Stomach smooth muscle (tissue), 2 donors: ENCODE results near the gene SPRYD3.

Experiments
- H3K27ac ChIP-seq: one replicate; pipeline ENCODE4 v1.7.0; 2013; ENCODE audit warnings: mild to moderate bottlenecking, low read length, inconsistent platforms
- H3K27me3 ChIP-seq, 2 donors: one replicate each; pipeline ENCODE4 v1.7.0; 2013; ENCODE audit warnings: low read length in 2 of 2; ENCODE audit not compliant: insufficient read depth in 2 of 2, control insufficient read depth in 1 of 2
- H3K36me3 ChIP-seq, 2 donors: one replicate each; pipeline ENCODE4 v1.7.0; 2013; ENCODE audit warnings: low read length in 2 of 2; ENCODE audit not compliant: control insufficient read depth in 2 of 2, insufficient read depth in 2 of 2
- H3K4me1 ChIP-seq: one replicate; pipeline ENCODE4 v1.7.0; 2013; ENCODE audit warnings: low read length; ENCODE audit not compliant: control insufficient read depth, insufficient read depth
- H3K4me3 ChIP-seq, 2 donors: one replicate each; pipeline ENCODE4 v1.7.0; 2013; ENCODE audit warnings: low read length in 2 of 2
- H3K9ac ChIP-seq, 2 donors: one replicate each; pipeline ENCODE4 v1.7.0; 2013; ENCODE audit warnings: low read length in 2 of 2, mild to moderate bottlenecking in 1 of 2
- H3K9me3 ChIP-seq, 2 donors: one replicate each; pipeline ENCODE4 v1.7.0; 2013; ENCODE audit warnings: low read length in 2 of 2; ENCODE audit not compliant: control insufficient read depth in 2 of 2
- donor health status: healthy.
- donor health status: Pancreatic carcinoma.

SPRYD3 gene

GRCh38 chr12:53079226-53080117 is at the start of gene SPRYD3:
TSS of gene SPRYD3 (minus strand) at chr12:53079390. CDS start at chr12:53079333, 57 bp downstream.
- peaks cover 29% of the 10 kb centered on the region for H3K4me1 ChIP-seq
- H3K4me3 ChIP-seq, result peak within 1 kb of the TSS; percentile 85 to 87
- H3K36me3 ChIP-seq, result peaks cover 18 to 20% of the 10 kb centered on the region in 2 donors

GRCh38 chr12:53127169-53127568 is 48.0 kb upstream of the SPRYD3 start:
- no peak overlapping the region for H3K4me3 ChIP-seq
- no peaks in the 10 kb centered on the region for H3K36me3 ChIP-seq
- no peak overlapping the region for H3K9ac ChIP-seq
- no peaks in the 10 kb centered on the region for H3K27me3 ChIP-seq
- no peak overlapping the region for H3K27ac ChIP-seq
- H3K9me3 ChIP-seq, result no peaks in the 10 kb centered on the region
- no peaks in the 10 kb centered on the region for H3K4me1 ChIP-seq

More at GRCh38 chr12:53079226-53080117, at the start of gene SPRYD3:
- H3K9ac ChIP-seq, result peak within 1 kb of the TSS; percentile 84 to 86
- H3K9me3 ChIP-seq, result no peaks in the 10 kb centered on the region
- peak within 1 kb of the TSS; percentile 90 for H3K27ac ChIP-seq
- no peaks in the 10 kb centered on the region for H3K27me3 ChIP-seq

- H3K27me3 ChIP-seq, result no peaks in the 10 kb centered on the region
- H3K27ac ChIP-seq, result no peak overlapping the region
- H3K4me1 ChIP-seq, result no peaks in the 10 kb centered on the region
- no peak overlapping the region for H3K4me3 ChIP-seq
- no peaks in the 10 kb centered on the region for H3K9me3 ChIP-seq
- no peak overlapping the region for H3K9ac ChIP-seq
- no peaks in the 10 kb centered on the region for H3K36me3 ChIP-seq
Measured at GRCh38 chr12:53124352-53124723, 45.1 kb upstream of the SPRYD3 start.

- Histone ChIP-seq H3K9me3 (no peaks in the 10 kb centered on the region), H3K27me3 (no peaks in the 10 kb centered on the region), H3K9ac (no peak overlapping the region), H3K27ac (no peak overlapping the region), H3K4me1 (no peaks in the 10 kb centered on the region), H3K36me3 (no peaks in the 10 kb centered on the region), H3K4me3 (no peak overlapping the region)
Measured at GRCh38 chr12:53123578-53124351, 44.6 kb upstream of the SPRYD3 start.

GRCh38 chr12:53122961-53123468 is 43.8 kb upstream of the SPRYD3 start:
- Histone ChIP-seq H3K36me3 (no peaks in the 10 kb centered on the region), H3K4me1 (no peaks in the 10 kb centered on the region), H3K4me3 (no peak overlapping the region), H3K9me3 (no peaks in the 10 kb centered on the region), H3K9ac (no peak overlapping the region), H3K27me3 (no peaks in the 10 kb centered on the region), H3K27ac (no peak overlapping the region)

- Histone ChIP-seq H3K9ac (no peak overlapping the region), H3K27ac (no peak overlapping the region), H3K4me1 (peaks cover 8% of the 10 kb centered on the region), H3K9me3 (no peaks in the 10 kb centered on the region), H3K36me3 (no peaks in the 10 kb centered on the region), H3K4me3 (no peak overlapping the region), H3K27me3 (no peaks in the 10 kb centered on the region)
Measured at GRCh38 chr12:53120685-53121525, 41.7 kb upstream of the SPRYD3 start.

- Histone ChIP-seq H3K4me3 (no peak overlapping the region), H3K9me3 (no peaks in the 10 kb centered on the region), H3K4me1 (peaks cover 10% of the 10 kb centered on the region), H3K27ac (no peak overlapping the region), H3K27me3 (no peaks in the 10 kb centered on the region), H3K36me3 (no peaks in the 10 kb centered on the region), H3K9ac (no peak overlapping the region)
Measured at GRCh38 chr12:53118751-53119300, 39.6 kb upstream of the SPRYD3 start.

- Histone ChIP-seq H3K9ac (no peak overlapping the region), H3K9me3 (no peaks in the 10 kb centered on the region), H3K36me3 (no peaks in the 10 kb centered on the region), H3K4me1 (peaks cover 10% of the 10 kb centered on the region), H3K4me3 (peak overlapping the region in 1 of 2 donors; percentile 8), H3K27me3 (no peaks in the 10 kb centered on the region), H3K27ac (no peak overlapping the region)
Measured at GRCh38 chr12:53115891-53116648, 36.9 kb upstream of the SPRYD3 start.

- Histone ChIP-seq H3K4me3 (no peak overlapping the region), H3K36me3 (no peaks in the 10 kb centered on the region), H3K9me3 (no peaks in the 10 kb centered on the region), H3K27me3 (no peaks in the 10 kb centered on the region), H3K9ac (no peak overlapping the region), H3K27ac (no peak overlapping the region), H3K4me1 (peaks cover 10% of the 10 kb centered on the region)
Measured at GRCh38 chr12:53115112-53115890, 36.1 kb upstream of the SPRYD3 start.
